HCT116 (cell line): ENCODE results near the gene HOMER2. TPM values are rescaled to one million over a fixed set of nuclear protein-coding genes. Genes with fewer than 3 reads are reported as not detected.
A peak's percentile ranks its signal among the peaks of the same experiment; 100 is the strongest.

ENCODE experiments used
- ATAC-seq: fragments of 200-7000 bp; cut with Tn5 transposase; 2 replicates; pipeline ENCODE4 v1.9.1; 2020; ENCODE audit warnings: mild to moderate bottlenecking, moderate library complexity
- BruUV-seq: library from RNA; stranded (reverse); fragments of 400-500 nt; replicated peaks from 2 replicates; lab custom pipeline; 2021; lab: Mats Ljungman, UMichigan
- CTCF ChIA-PET: fragments of 300-600 bp; sonication (Branson Sonifier 250); formaldehyde crosslinking; loops from one replicate; lab custom pipeline; 2021; ENCODE audit warnings: antibody characterized with exemption; lab: Charles Lee
- POLR2A ChIA-PET: fragments of 300-600, 350-600 bp; sonication (Branson Sonifier 250); formaldehyde crosslinking; loops from one replicate; lab custom pipeline; 2021; ENCODE audit warnings: antibody characterized with exemption; lab: Charles Lee
- RAD21 ChIA-PET, 2 experiments: fragments of 300-600 bp; sonication (Branson Sonifier 250); formaldehyde crosslinking; loops; one replicate each; lab custom pipeline; 2023; ENCODE audit warnings: low total read pairs in 2 of 2; ENCODE audit not compliant: uncharacterized antibody in 2 of 2, unreplicated experiment in 2 of 2, low non-redundant PET in 1 of 2; lab: Charles Lee
- DNase-seq: peaks from one replicate; pipeline ENCODE4 v3.0.0-alpha.2; 2010; ENCODE audit warnings: low read depth, low spot score
- H2AFZ ChIP-seq: fragments of 200-600 bp; shearing (Covaris generic), sonication (generic); 2 replicates; pipeline ENCODE4 v1.6.1; 2017; ENCODE audit warnings: low read depth, mixed run types, mixed read lengths, antibody characterized with exemption, low read length; ENCODE audit not compliant: poor library complexity, severe bottlenecking
- H3K27ac ChIP-seq: 2 replicates; pipeline ENCODE4 v1.5.1; 2012; ENCODE audit warnings: low read depth, low read length
- H3K27me3 ChIP-seq: fragments of 200-600 bp; sonication (generic); 2 replicates; pipeline ENCODE4 v1.6.1; 2016; ENCODE audit warnings: mixed run types, low read length, mixed read lengths; ENCODE audit not compliant: insufficient read depth
- H3K36me3 ChIP-seq, 2 experiments: fragments of 200-500 bp in 1 of 2; fragments of 200-600 bp in 1 of 2; sonication (Bioruptor generic) in 1 of 2; sonication (generic) in 1 of 2; 2 replicates each; pipeline versions ENCODE4 v1.5.1 to v1.6.1; 2014 to 2016; ENCODE audit warnings: low read length in 2 of 2, inconsistent platforms in 1 of 2, mixed read lengths in 1 of 2, mixed run types in 1 of 2; ENCODE audit not compliant: insufficient read depth in 2 of 2, control insufficient read depth in 1 of 2
- H3K4me1 ChIP-seq, 2 experiments: fragments of 200-600 bp in 1 of 2; sonication (generic) in 1 of 2; 2 replicates each; pipeline versions ENCODE4 v1.5.1 to v1.6.1; 2012 to 2017; ENCODE audit warnings: low read length in 2 of 2, inconsistent platforms in 1 of 2, mild to moderate bottlenecking in 1 of 2, mixed read lengths in 1 of 2, mixed run types in 1 of 2, moderate library complexity in 1 of 2; ENCODE audit not compliant: insufficient read depth in 2 of 2, control insufficient read depth in 1 of 2
- H3K4me2 ChIP-seq: fragments of 200-600 bp; sonication (generic); 2 replicates; pipeline ENCODE4 v1.6.1; 2017; ENCODE audit warnings: mixed run types, low read length, mixed read lengths
- H3K4me3 ChIP-seq, 2 experiments: fragments of 200-600 bp in 1 of 2; sonication (generic) in 1 of 2; replicated peaks in 1 of 2; 2 replicates each; pipeline ENCODE4 v1.5.1; 2011 to 2016; ENCODE audit warnings: low read length in 2 of 2, control low read depth in 1 of 2, low read depth in 1 of 2, mild to moderate bottlenecking in 1 of 2, mixed read lengths in 1 of 2, mixed run types in 1 of 2
- H3K79me2 ChIP-seq: fragments of 200-600 bp; sonication (generic); 2 replicates; pipeline ENCODE4 v1.6.1; 2017; ENCODE audit warnings: mild to moderate bottlenecking, mixed run types, low read length, moderate library complexity, mixed read lengths; ENCODE audit not compliant: insufficient read depth
- H3K9ac ChIP-seq: fragments of 200-600 bp; sonication (generic); 2 replicates; pipeline ENCODE4 v1.6.1; 2016; ENCODE audit warnings: low read length, mixed read lengths
- H3K9me2 ChIP-seq: fragments of 200-600 bp; sonication (generic), shearing (Covaris generic); 2 replicates; pipeline ENCODE4 v1.6.1; 2017; ENCODE audit warnings: mixed run types, mild to moderate bottlenecking, moderate library complexity; ENCODE audit not compliant: insufficient read depth
- H3K9me3 ChIP-seq, 2 experiments: fragments of 200-500 bp in 1 of 2; fragments of 200-600 bp in 1 of 2; sonication (Bioruptor generic) in 1 of 2; sonication (generic) in 1 of 2; 2 replicates each; pipeline ENCODE4 v1.6.1; 2014 to 2017; ENCODE audit warnings: low read length in 2 of 2, mixed read lengths in 2 of 2, inconsistent platforms in 1 of 2, low read depth in 1 of 2, mild to moderate bottlenecking in 1 of 2, mixed run types in 1 of 2, moderate library complexity in 1 of 2; ENCODE audit not compliant: control insufficient read depth in 1 of 2, insufficient read depth in 1 of 2
- H4K20me1 ChIP-seq: fragments of 200-600 bp; sonication (generic), shearing (Covaris generic); 2 replicates; pipeline ENCODE4 v1.6.1; 2017; ENCODE audit warnings: mixed run types, mild to moderate bottlenecking, moderate library complexity; ENCODE audit not compliant: insufficient read depth
- CBX3 ChIP-seq: IDR thresholded peaks from 2 replicates; pipeline ENCODE4 v1.6.1; 2012; ENCODE audit warnings: low read depth
- EGR1 ChIP-seq: IDR thresholded peaks from 2 replicates; pipeline ENCODE4 v1.6.1; 2012; ENCODE audit warnings: low read depth
- ELF1 ChIP-seq: IDR thresholded peaks from 2 replicates; pipeline ENCODE4 v1.6.1; 2012; ENCODE audit warnings: low read depth, borderline replicate concordance
- EZH2phosphoT487 ChIP-seq: fragments of 200-600 bp; IDR thresholded peaks from 2 replicates; pipeline ENCODE4 v1.6.1; 2018; ENCODE audit warnings: antibody characterized with exemption, borderline replicate concordance
- JUND ChIP-seq: IDR thresholded peaks from 2 replicates; pipeline ENCODE4 v1.6.1; 2012
- POLR2A ChIP-seq: IDR thresholded peaks from 2 replicates; pipeline ENCODE4 v1.7.0; 2011; ENCODE audit warnings: borderline replicate concordance; ENCODE audit not compliant: insufficient read depth, insufficient read length; ENCODE audit errors: extremely low read depth
- RAD21 ChIP-seq: IDR thresholded peaks from 2 replicates; pipeline ENCODE4 v1.6.1; 2012; ENCODE audit warnings: low read depth, mild to moderate bottlenecking
- REST ChIP-seq: IDR thresholded peaks from 2 replicates; pipeline ENCODE4 v1.6.1; 2012; ENCODE audit warnings: low read depth
- SIN3A ChIP-seq: IDR thresholded peaks from 2 replicates; pipeline ENCODE4 v1.6.1; 2012; ENCODE audit warnings: low read depth
- SRF ChIP-seq: IDR thresholded peaks from 2 replicates; pipeline ENCODE4 v1.6.1; 2012; ENCODE audit warnings: low read depth
- TCF7L2 ChIP-seq: IDR thresholded peaks from 2 replicates; pipeline ENCODE4 v1.7.0; 2011; ENCODE audit warnings: borderline replicate concordance, inconsistent platforms; ENCODE audit not compliant: insufficient read depth, insufficient read length; ENCODE audit errors: extremely low read depth
- YY1 ChIP-seq: IDR thresholded peaks from 2 replicates; pipeline ENCODE4 v1.6.1; 2011; ENCODE audit warnings: low read length, low read depth, moderate library complexity, mild to moderate bottlenecking; ENCODE audit not compliant: insufficient replicate concordance; ENCODE audit errors: extremely low read depth
- ZFX ChIP-seq: fragments of 450-650 bp; IDR thresholded peaks from 2 replicates; pipeline ENCODE4 v1.6.1; 2017
- intact Hi-C: fragments of 100-400 bp; cut with micrococcal nuclease; formaldehyde crosslinking; loops from 2 replicates; pipeline ENCODE4 v1.10.0; 2022
- total RNA-seq: library from RNA; stranded (reverse); gene quantifications from one replicate; pipeline ENCODE4 v1.2.1, GENCODE V29; 2021; ENCODE audit not compliant: unreplicated experiment

Gene HOMER2
- total RNA-seq, 1 experiment from 2014 or later, result 3.9 TPM

GRCh38 chr15:82810890-82811426, 141.6 kb downstream of the HOMER2 start:
- H2AFZ ChIP-seq, result no peak overlapping the region
- peaks cover 2 to 9% of the 10 kb centered on the region in 2 experiments; a peak in 3 of 4 replicates for H3K36me3 ChIP-seq
- H3K9ac ChIP-seq, result peak overlapping the region; percentile 90
- RAD21 ChIA-PET, result no interaction called here
- no peak for DNase-seq
- H3K27ac ChIP-seq, result peak overlapping the region; percentile 96; the same call in 1 of the 2 replicates
- no peaks in the 10 kb centered on the region for H3K27me3 ChIP-seq
- H3K9me2 ChIP-seq, result no peaks in the 10 kb centered on the region
- H3K79me2 ChIP-seq, result peaks cover 39% of the 10 kb centered on the region
- peak overlapping the region; percentile 66 to 74 for H3K4me3 ChIP-seq
- POLR2A ChIA-PET, result no interaction called here
- intact Hi-C loops, result no loop called here
- H3K9me3 ChIP-seq, result no peaks in the 10 kb centered on the region
- peak overlapping the region; percentile 88 for H3K4me2 ChIP-seq
- H4K20me1 ChIP-seq, result no peaks in the 10 kb centered on the region
- TF ChIP-seq ZFX (no peak), EGR1 (no peak), ELF1 (no peak), POLR2A (no peak), YY1 (no peak), EZH2phosphoT487 (no peak), JUND (no peak), SIN3A (no peak), SRF (no peak), RAD21 (no peak), CBX3 (no peak), REST (no peak), TCF7L2 (no peak)
- BruUV-seq, result TSS peak; percentile 70
- ATAC-seq, result no peak
- CTCF ChIA-PET, result no interaction called here
- H3K4me1 ChIP-seq, result peaks cover 9 to 26% of the 10 kb centered on the region in 2 experiments; a peak in 2 of 4 replicates
